IMR-90 (cell line): ENCODE data around the gene DCANP1. TPM values are rescaled to one million over a fixed set of nuclear protein-coding genes. Genes with fewer than 3 reads are reported as not detected.

Experiments used
- ATAC-seq: fragments of 200-7000 bp; cut with Tn5 transposase; 2 replicates; pipeline ENCODE4 v1.9.1; 2020; ENCODE audit warnings: low read depth, mild to moderate bottlenecking, moderate library complexity
- BruUV-seq: library from RNA; stranded (reverse); fragments of 400-500 nt; replicated peaks from 2 replicates; lab custom pipeline; 2021; lab: Mats Ljungman, UMichigan
- CTCF ChIA-PET: fragments of 300-600 bp; formaldehyde crosslinking; extraction: SDS; loops from one replicate; lab custom pipeline; 2021; ENCODE audit warnings: antibody characterized with exemption; lab: Yijun Ruan, JAX
- POLR2A ChIA-PET: fragments of 300-600 bp; sonication (Branson Sonifier 250); formaldehyde crosslinking; loops from one replicate; lab custom pipeline; 2022; ENCODE audit warnings: antibody characterized with exemption; ENCODE audit not compliant: unreplicated experiment; lab: Charles Lee
- DNase-seq: peaks from one replicate; pipeline ENCODE4 v3.0.0; 2013
- H2AFZ ChIP-seq: replicated peaks from 2 replicates; pipeline ENCODE3; 2013; ENCODE audit warnings: low read length, mild to moderate bottlenecking; ENCODE audit not compliant: poor library complexity
- H2AK5ac ChIP-seq: 2 replicates; pipeline ENCODE4 v1.6.1; 2013; ENCODE audit warnings: low read depth, low read length, inconsistent platforms
- H2AK9ac ChIP-seq: replicated peaks from 2 replicates; pipeline ENCODE3; 2013; ENCODE audit warnings: mild to moderate bottlenecking, low read depth, low read length, moderate library complexity; ENCODE audit not compliant: poor library complexity
- H2BK120ac ChIP-seq: 2 replicates; pipeline ENCODE4 v1.6.1; 2013; ENCODE audit warnings: low read depth, low read length, inconsistent platforms
- H2BK15ac ChIP-seq: 3 replicates; pipeline ENCODE4 v1.6.1; 2013; ENCODE audit warnings: low read depth, low read length, inconsistent platforms
- H2BK20ac ChIP-seq: 2 replicates; pipeline ENCODE4 v1.6.1; 2013; ENCODE audit warnings: low read depth, mild to moderate bottlenecking, inconsistent platforms, low read length, moderate library complexity
- H2BK5ac ChIP-seq: 2 replicates; pipeline ENCODE4 v1.6.1; 2013; ENCODE audit warnings: mild to moderate bottlenecking, low read depth, low read length, inconsistent platforms; ENCODE audit not compliant: poor library complexity, severe bottlenecking
- H3K14ac ChIP-seq: replicated peaks from 2 replicates; pipeline ENCODE4 v1.6.1; 2013; ENCODE audit warnings: low read depth, low read length, inconsistent platforms
- H3K18ac ChIP-seq: 2 replicates; pipeline ENCODE4 v1.6.1; 2013; ENCODE audit warnings: low read depth, low read length, control low read depth
- H3K23ac ChIP-seq: 2 replicates; pipeline ENCODE4 v1.6.1; 2013; ENCODE audit warnings: low read depth, low read length, inconsistent platforms
- H3K27ac ChIP-seq: 2 replicates; pipeline ENCODE4 v1.5.1; 2013; ENCODE audit warnings: mild to moderate bottlenecking, control low read depth, low read length; ENCODE audit not compliant: insufficient read depth
- H3K27me3 ChIP-seq: 2 replicates; pipeline ENCODE4 v1.6.1; 2013; ENCODE audit warnings: low read length; ENCODE audit not compliant: control insufficient read depth, insufficient read depth
- H3K36me3 ChIP-seq: 2 replicates; pipeline ENCODE4 v1.6.1; 2013; ENCODE audit warnings: low read length, mixed read lengths; ENCODE audit not compliant: control insufficient read depth, insufficient read depth
- H3K4ac ChIP-seq: 2 replicates; pipeline ENCODE4 v1.6.1; 2013; ENCODE audit warnings: low read depth, low read length, inconsistent platforms
- H3K4me1 ChIP-seq: 2 replicates; pipeline ENCODE4 v1.6.1; 2013; ENCODE audit warnings: low read length, mixed read lengths; ENCODE audit not compliant: control insufficient read depth, insufficient read depth
- H3K4me2 ChIP-seq: 2 replicates; pipeline ENCODE4 v1.6.1; 2013; ENCODE audit warnings: low read depth, mild to moderate bottlenecking, control low read depth, low read length, moderate library complexity
- H3K4me3 ChIP-seq: 2 replicates; pipeline ENCODE4 v1.5.1; 2013; ENCODE audit warnings: low read depth, mild to moderate bottlenecking, control low read depth, low read length, moderate library complexity; ENCODE audit not compliant: insufficient read depth
- H3K56ac ChIP-seq: 2 replicates; pipeline ENCODE4 v1.6.1; 2013; ENCODE audit warnings: low read length, inconsistent platforms; ENCODE audit not compliant: insufficient read depth; ENCODE audit errors: extremely low read depth
- H3K79me1 ChIP-seq, 2 experiments: 2 replicates each; pipeline ENCODE4 v1.6.1; 2013; ENCODE audit warnings: low read length in 2 of 2, inconsistent platforms in 1 of 2, low read depth in 1 of 2
- H3K9ac ChIP-seq: 2 replicates; pipeline ENCODE4 v1.6.1; 2013; ENCODE audit warnings: low read depth, low read length, control low read depth
- H3K9me1 ChIP-seq: 2 replicates; pipeline ENCODE4 v1.6.1; 2013; ENCODE audit warnings: low read length, inconsistent platforms; ENCODE audit not compliant: insufficient read depth
- H3K9me3 ChIP-seq: 2 replicates; pipeline ENCODE4 v1.6.1; 2013; ENCODE audit warnings: low read length; ENCODE audit not compliant: control insufficient read depth, insufficient read depth
- H4K20me1 ChIP-seq: 2 replicates; pipeline ENCODE4 v1.6.1; 2013; ENCODE audit warnings: low read length, inconsistent platforms; ENCODE audit not compliant: insufficient read depth
- H4K5ac ChIP-seq: 2 replicates; pipeline ENCODE4 v1.6.1; 2013; ENCODE audit warnings: mild to moderate bottlenecking, low read depth, low read length, control low read depth
- H4K8ac ChIP-seq, 2 experiments: 2 replicates each; pipeline ENCODE4 v1.6.1; 2013; ENCODE audit warnings: low read depth in 2 of 2, low read length in 2 of 2, control low read depth in 1 of 2, inconsistent platforms in 1 of 2
- H4K91ac ChIP-seq: 2 replicates; pipeline ENCODE4 v1.6.1; 2013; ENCODE audit warnings: low read depth, low read length, inconsistent platforms; ENCODE audit not compliant: insufficient read depth
- BHLHE40 ChIP-seq: fragments of 150-350 bp; IDR thresholded peaks from 2 replicates; pipeline ENCODE4 v1.6.1; 2016; ENCODE audit warnings: mild to moderate bottlenecking, low read depth, low read length
- CEBPB ChIP-seq: IDR thresholded peaks from 2 replicates; pipeline ENCODE4 v1.6.1; 2012; ENCODE audit warnings: low read depth, low read length, improper control_type of control experiment
- CHD1 ChIP-seq: IDR thresholded peaks from 2 replicates; pipeline ENCODE4 v1.6.1; 2012; ENCODE audit warnings: low read depth, low read length, improper control_type of control experiment
- MAFK ChIP-seq: IDR thresholded peaks from 2 replicates; pipeline ENCODE4 v1.6.1; 2012; ENCODE audit warnings: low read depth, low read length, improper control_type of control experiment
- MXI1 ChIP-seq: IDR thresholded peaks from 2 replicates; pipeline ENCODE4 v1.6.1; 2012; ENCODE audit warnings: low read depth, mild to moderate bottlenecking, low read length, moderate library complexity, borderline replicate concordance
- NFE2L2 ChIP-seq: fragments of 150-350 bp; IDR thresholded peaks from 2 replicates; pipeline ENCODE4 v1.6.1; 2016; ENCODE audit warnings: low read depth, mild to moderate bottlenecking, low read length
- RCOR1 ChIP-seq: IDR thresholded peaks from 2 replicates; pipeline ENCODE4 v1.6.1; 2012; ENCODE audit warnings: mild to moderate bottlenecking, low read length, improper control_type of control experiment; ENCODE audit not compliant: insufficient replicate concordance
- SMC3 ChIP-seq: fragments of 150-350 bp; IDR thresholded peaks from 2 replicates; pipeline ENCODE4 v1.6.1; 2016; ENCODE audit warnings: low read depth, mild to moderate bottlenecking, antibody characterized with exemption, low read length, moderate library complexity
- WGBS, 2 experiments: methylation state at CpG; one replicate each; pipeline versions ENCODE4 v1.1.5 to v1.1.7; 2013; ENCODE audit warnings: missing lambda C conversion rate in 2 of 2; ENCODE audit not compliant: insufficient read length in 1 of 2; ENCODE audit errors: extremely low coverage in 2 of 2; 5-methylcytosine and 5-hydroxymethylcytosine counted together
- dilution Hi-C: fragments of 300-500 bp; cut with HindIII; formaldehyde crosslinking; loops from one replicate; pipeline ENCODE4 v1.14.3; 2018; ENCODE audit warnings: low sequenced_read_pairs; ENCODE audit not compliant: unreplicated experiment
- in situ Hi-C: fragments of 300-500 bp; cut with MboI; formaldehyde crosslinking; loops from 3 replicates; pipeline ENCODE4 v1.14.3; 2019; ENCODE audit warnings: low sequenced_read_pairs, inconsistent platforms, mixed read lengths
- intact Hi-C: fragments of 100-400 bp; cut with micrococcal nuclease; formaldehyde crosslinking; loops from 2 replicates; pipeline ENCODE4 v1.10.0; 2022
- polyA plus RNA-seq, 3 experiments: library from polyadenylated mRNA; depleted of rRNA; stranded (reverse); fragments of >200 nt; gene quantifications; 2 replicates each; pipeline ENCODE4 v1.2.3, GENCODE V29; 2012; ENCODE audit warnings: low replicate concordance in 1 of 3
- total RNA-seq: library from RNA; depleted of rRNA; stranded (reverse); fragments of >200 nt; gene quantifications from 2 replicates; pipeline ENCODE4 v1.2.3, GENCODE V29; 2012
- TF ChIP-seq, protein P1 (sequence below): fragments of 150-350 bp; IDR thresholded peaks from 2 replicates; pipeline ENCODE4 v1.6.1; 2016; ENCODE audit warnings: low read depth, mild to moderate bottlenecking, low read length, moderate library complexity, borderline replicate concordance

DCANP1 gene
- total and polyA plus RNA-seq, 2 of the 4 experiments (the other 2 are of a cell fraction) = not detected

DNA sequence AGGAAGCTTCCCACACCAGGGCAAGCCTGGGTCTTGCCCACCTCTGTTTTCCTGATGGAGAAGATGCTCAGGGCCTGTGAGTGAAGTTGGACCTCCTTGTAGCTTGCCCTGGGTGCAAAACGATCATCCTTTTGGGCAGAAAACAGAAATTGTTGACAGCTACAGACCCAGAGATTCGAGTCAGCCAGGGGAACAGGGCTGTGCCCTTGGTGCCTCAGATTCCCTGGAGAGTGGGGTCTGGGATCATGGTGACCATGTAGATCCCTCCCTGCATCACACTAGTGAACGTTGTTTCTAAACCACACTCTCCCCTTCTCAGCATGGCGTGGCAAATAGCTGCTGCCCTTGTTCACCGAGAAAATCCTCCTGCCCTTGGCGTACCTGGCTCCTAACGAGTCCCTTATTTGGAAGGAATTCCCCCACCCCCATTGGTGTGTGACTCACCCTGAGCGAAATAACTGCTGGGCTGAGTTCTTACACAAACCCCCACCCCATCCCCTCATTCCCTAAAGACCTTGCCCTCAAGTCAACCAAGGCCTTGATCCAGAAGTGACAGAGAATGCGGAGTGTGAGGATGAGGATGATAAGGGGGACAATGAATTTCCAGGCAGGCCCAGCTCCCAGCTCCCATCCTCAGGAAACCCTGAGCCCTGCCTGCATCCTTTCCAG lies 1.1 kb upstream of the DCANP1 start:
- ATAC-seq = no peak
- no peaks in the 10 kb centered on the region for H3K9me1 ChIP-seq
- POLR2A ChIA-PET = no interaction called here
- no peaks in the 10 kb centered on the region for H3K36me3 ChIP-seq
- H2BK120ac ChIP-seq = no peak overlapping the region
- no peak overlapping the region for H3K9ac ChIP-seq
- H4K8ac ChIP-seq = no peak overlapping the region
- no peak overlapping the region for H2AK5ac ChIP-seq
- peaks cover 2% of the 10 kb centered on the region; the same call in 1 of the 2 replicates for H3K4me1 ChIP-seq
- no peak overlapping the region for H2BK5ac ChIP-seq
- CTCF ChIA-PET = interaction anchor here (1.0 to 1.3 kb wide), 3 partner anchors 10 to 103 kb away, joined by 3 to 5 read pairs (median 4); no protein-coding TSS in a partner anchor
- H3K14ac ChIP-seq = no peak overlapping the region
- H2AFZ ChIP-seq = no peak overlapping the region
- H4K91ac ChIP-seq = no peak overlapping the region
- no peaks in the 10 kb centered on the region for H3K79me1 ChIP-seq
- H4K20me1 ChIP-seq = no peaks in the 10 kb centered on the region
- H3K4ac ChIP-seq = no peak overlapping the region
- TF ChIP-seq MAFK = no peak
- no peak for TF ChIP-seq NFE2L2
- no peak for TF ChIP-seq RCOR1
- no peak for TF ChIP-seq BHLHE40
- no peak for TF ChIP-seq CHD1
- no peak for TF ChIP-seq CEBPB
- no peak for TF ChIP-seq MXI1
- TF ChIP-seq SMC3 = no peak
- TF ChIP-seq, protein P1, sequence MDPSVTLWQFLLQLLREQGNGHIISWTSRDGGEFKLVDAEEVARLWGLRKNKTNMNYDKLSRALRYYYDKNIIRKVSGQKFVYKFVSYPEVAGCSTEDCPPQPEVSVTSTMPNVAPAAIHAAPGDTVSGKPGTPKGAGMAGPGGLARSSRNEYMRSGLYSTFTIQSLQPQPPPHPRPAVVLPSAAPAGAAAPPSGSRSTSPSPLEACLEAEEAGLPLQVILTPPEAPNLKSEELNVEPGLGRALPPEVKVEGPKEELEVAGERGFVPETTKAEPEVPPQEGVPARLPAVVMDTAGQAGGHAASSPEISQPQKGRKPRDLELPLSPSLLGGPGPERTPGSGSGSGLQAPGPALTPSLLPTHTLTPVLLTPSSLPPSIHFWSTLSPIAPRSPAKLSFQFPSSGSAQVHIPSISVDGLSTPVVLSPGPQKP = no peak
- H3K23ac ChIP-seq = no peak overlapping the region
- dilution Hi-C loops (no loop called here), intact Hi-C loops (no loop called here), in situ Hi-C loops (no loop called here)
- BruUV-seq = no TSS peak
- no peak overlapping the region for H3K18ac ChIP-seq
- no CpG with 5 or more reads among the region's 9 CpGs for WGBS, 2 experiments
- H3K56ac ChIP-seq = no peak overlapping the region
- no peak overlapping the region for H2BK20ac ChIP-seq
- DNase-seq = no peak
- peak overlapping the region; percentile 48 for H2AK9ac ChIP-seq
- H2BK15ac ChIP-seq = no peak overlapping the region
- H3K4me3 ChIP-seq = no peak overlapping the region
- no peak overlapping the region for H3K4me2 ChIP-seq
- no peak overlapping the region for H3K27ac ChIP-seq
- no peak overlapping the region for H4K5ac ChIP-seq
- peaks cover 45% of the 10 kb centered on the region for H3K27me3 ChIP-seq
- H3K9me3 ChIP-seq = no peaks in the 10 kb centered on the region; the same call in 1 of the 2 replicates
